Measurements from ENCODE around the gene NOC4L. TPM values are rescaled to one million over a fixed set of nuclear protein-coding genes. Genes with fewer than 3 reads are reported as not detected.

NOC4L gene
- total RNA-seq, 2 experiments from 2014 or later = 54.2 to 59.2 TPM

DNA sequence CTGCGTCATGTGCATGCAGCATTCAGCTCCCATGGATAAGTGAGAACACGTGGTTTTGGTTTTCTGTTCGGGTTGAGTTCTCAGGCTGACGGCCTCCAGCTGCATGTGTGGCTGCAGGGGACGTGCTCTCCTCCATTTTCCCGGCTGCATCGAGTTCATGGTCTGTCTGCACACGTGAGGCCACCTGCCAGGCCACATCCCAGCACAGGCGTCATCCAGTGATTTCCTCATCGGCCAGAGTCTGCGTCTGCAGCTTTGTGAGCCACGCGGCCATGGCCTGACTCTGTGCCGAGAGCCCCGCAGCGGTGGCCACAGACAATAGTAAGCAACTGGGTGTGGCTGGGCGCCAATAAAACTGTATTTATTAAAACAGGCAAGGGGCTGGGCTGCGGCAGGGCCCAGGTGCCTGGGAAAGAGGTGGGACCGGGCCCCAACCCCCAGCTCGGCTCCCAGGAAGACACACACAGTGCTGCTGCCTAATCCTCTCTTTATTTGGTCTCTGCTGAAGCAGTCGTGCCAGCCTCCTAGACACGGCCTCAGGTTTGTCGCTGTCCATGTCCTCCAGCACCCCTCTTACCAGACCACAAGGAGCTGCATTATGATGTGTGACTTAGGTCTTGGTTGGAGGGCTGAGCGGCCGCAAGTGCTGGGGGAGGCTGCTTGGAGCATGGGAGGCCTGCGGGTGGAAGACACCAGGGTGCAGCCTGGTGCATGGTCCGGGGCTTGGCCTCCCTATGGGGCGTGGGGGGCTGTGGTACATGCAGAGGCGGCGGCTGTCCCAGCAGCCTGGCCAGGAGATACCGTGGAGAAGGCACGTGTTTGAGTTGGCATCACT, 52.0 kb downstream of the NOC4L start:
- Mint-ChIP-seq H3K27me3 (no peaks in the 10 kb centered on the region), H3K9me3 (peaks cover 9% of the 10 kb centered on the region), H3K4me1 (no peaks in the 10 kb centered on the region), H3K4me3 (no peak overlapping the region), H3K36me3 (peaks cover 8% of the 10 kb centered on the region), H3K27ac (no peak overlapping the region)
- DNase-seq = no peak

DNA sequence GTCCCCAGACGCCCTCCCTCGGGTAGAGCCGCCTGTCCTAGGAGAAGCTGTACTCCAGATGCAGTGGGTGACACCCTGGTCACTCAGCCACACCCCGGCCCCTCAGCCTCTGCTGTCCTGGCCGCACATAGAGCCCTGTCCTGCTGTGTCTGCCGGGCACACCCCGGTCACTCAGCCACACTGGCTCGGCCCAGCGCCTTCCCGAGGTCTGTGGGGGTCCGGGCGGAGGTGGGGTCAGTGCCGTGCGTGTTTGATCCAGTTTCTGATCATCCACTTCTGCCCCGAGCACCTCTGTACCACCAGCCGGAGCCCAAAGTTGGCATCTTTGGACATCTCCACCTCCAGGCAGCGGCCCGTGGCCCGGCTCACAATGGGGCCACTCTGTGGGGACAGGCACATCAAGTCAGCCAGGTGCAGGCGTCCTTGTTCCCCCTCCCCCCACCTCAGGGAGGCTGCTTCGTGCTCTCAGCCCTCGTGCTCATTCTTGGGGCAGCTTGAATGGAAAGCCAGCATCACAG, 52.7 kb downstream of the NOC4L start:
- Mint-ChIP-seq H3K9me3 (peaks cover 9% of the 10 kb centered on the region), H3K4me1 (no peaks in the 10 kb centered on the region), H3K27me3 (no peaks in the 10 kb centered on the region), H3K4me3 (no peak overlapping the region), H3K36me3 (peaks cover 8% of the 10 kb centered on the region), H3K27ac (no peak overlapping the region)
- DNase-seq = no peak

DNA sequence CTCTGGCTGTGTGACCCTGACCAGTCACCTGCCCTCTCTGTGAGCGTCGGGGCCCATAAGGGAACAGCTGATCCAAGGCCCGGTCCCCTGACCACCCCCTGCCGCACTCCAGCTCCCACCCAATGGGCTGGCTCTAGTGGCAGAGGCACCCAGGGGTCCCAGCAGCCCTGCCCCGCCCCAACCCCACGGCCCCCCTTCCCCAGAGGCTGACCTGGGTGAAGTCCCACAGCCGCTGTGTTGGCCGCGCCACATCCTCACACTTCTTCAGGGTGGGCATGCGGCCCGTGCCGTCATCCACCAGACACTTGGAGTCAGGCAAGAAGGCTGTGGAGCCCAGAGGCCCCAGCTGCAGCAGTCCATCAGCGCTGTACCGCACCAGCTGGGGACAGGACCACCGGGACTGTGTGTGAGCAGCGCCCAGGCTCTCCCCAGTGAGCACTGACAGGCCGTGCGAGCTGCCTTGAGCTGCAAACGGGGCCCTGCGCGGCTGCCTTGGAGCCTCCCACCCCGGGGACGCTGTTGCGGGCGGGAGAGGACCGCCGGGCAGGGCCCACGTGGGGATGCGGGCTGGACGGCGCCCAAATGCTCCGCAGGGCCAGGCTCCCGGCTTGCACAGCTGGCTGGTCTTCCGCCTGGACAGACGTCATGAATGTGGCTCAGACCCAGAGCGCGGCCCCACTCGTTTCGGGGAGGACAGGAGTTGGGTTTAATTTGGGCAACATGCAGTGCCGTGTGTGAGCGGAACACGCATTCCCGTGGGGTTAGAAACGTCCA, 53.5 kb downstream of the NOC4L start:
- DNase-seq = no peak
- Mint-ChIP-seq H3K27me3 (peaks cover 4% of the 10 kb centered on the region), H3K36me3 (peaks cover 8% of the 10 kb centered on the region), H3K27ac (no peak overlapping the region), H3K4me3 (no peak overlapping the region), H3K4me1 (no peaks in the 10 kb centered on the region), H3K9me3 (peaks cover 9% of the 10 kb centered on the region)

DNA sequence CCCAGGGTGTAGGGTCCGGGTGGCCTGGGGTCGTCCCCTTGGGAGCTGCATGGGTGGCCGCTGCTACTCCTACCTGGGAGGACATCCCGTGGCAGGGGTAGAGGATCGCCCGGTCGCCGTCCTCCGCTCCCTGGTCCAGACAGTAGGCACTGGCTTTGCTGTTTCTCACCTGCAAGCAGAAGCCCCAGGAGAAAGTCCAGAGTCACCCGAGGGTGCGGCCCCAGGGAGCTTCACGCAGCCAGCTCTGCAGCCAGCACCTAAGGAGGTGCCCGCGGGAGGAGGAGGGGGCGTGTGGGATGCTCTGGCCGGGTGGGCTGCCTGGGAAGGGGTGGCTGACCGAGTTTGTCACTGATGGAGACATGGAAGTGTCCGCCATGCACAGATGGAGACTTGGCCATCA, 54.8 kb downstream of the NOC4L start:
- no peak overlapping the region for H3K4me3 Mint-ChIP-seq
- H3K27ac Mint-ChIP-seq = no peak overlapping the region
- H3K36me3 Mint-ChIP-seq = peaks cover 2% of the 10 kb centered on the region
- no peaks in the 10 kb centered on the region for H3K4me1 Mint-ChIP-seq
- DNase-seq = no peak
- H3K27me3 Mint-ChIP-seq = peaks cover 8% of the 10 kb centered on the region
- peaks cover 2% of the 10 kb centered on the region for H3K9me3 Mint-ChIP-seq

DNA sequence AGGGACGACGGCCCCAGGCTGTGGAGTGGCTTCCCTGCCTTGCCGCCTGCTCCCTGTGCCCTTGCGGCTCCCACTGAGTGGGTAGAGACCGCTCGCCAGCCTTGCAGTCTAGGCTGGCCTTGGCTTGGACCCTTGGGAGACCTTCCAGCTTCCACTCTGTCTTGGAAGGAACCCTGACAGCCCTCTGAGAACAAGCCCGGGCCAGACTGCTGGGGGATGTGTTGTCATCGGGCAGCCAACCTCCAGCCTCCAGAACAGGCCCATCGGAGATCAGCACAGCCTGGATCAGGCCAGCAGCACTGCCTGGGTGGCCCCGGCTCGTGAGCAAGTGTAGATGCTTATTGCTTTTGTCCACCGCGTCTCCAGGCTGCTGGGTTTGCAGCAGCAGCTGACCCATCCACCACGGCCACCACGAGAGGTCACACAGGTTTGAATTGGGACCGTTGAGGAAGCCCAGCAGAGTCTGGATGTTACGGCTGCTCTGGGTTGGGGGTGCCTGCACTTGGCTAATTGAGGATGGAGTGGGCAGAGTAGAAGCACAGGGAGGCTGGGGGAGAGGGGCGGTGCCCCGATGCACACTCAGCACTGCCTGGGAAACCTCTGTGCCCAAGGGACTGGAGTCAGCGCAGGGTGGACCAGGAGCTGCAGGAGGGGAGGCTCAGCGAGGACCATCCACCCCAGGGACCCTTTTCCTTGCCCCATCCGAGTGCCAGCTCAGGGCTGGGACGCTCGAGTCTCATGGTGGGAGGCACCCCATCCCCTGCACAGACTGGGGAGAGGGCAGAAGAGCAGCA, 55.5 kb downstream of the NOC4L start:
- no peak for DNase-seq
- H3K4me1 Mint-ChIP-seq = no peaks in the 10 kb centered on the region
- peaks cover 14% of the 10 kb centered on the region for H3K27me3 Mint-ChIP-seq
- H3K27ac Mint-ChIP-seq = no peak overlapping the region
- H3K4me3 Mint-ChIP-seq = no peak overlapping the region
- no peaks in the 10 kb centered on the region for H3K36me3 Mint-ChIP-seq
- no peaks in the 10 kb centered on the region for H3K9me3 Mint-ChIP-seq

DNA sequence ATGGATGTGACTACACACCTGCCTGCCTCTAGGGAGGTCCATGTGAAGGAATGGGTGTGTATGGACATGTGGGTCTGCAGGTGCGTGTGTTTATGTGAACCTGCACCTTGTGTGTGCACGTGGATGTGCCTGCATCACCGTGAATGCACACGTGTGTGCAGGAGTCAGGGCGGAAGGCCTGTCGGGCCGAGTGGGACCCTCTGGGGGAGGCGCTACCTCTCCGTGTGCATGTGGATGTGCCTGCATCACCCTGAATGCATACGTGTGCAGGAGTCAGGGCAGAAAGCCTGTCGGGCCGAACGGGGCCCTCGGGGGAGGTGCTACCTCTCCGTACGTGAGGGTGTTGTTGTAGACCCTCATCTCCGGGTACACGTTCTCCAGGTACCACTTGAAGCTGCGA, 56.5 kb downstream of the NOC4L start:
- no peak overlapping the region for H3K4me3 Mint-ChIP-seq
- H3K4me1 Mint-ChIP-seq = peaks cover 2% of the 10 kb centered on the region
- no peak for DNase-seq

DNA sequence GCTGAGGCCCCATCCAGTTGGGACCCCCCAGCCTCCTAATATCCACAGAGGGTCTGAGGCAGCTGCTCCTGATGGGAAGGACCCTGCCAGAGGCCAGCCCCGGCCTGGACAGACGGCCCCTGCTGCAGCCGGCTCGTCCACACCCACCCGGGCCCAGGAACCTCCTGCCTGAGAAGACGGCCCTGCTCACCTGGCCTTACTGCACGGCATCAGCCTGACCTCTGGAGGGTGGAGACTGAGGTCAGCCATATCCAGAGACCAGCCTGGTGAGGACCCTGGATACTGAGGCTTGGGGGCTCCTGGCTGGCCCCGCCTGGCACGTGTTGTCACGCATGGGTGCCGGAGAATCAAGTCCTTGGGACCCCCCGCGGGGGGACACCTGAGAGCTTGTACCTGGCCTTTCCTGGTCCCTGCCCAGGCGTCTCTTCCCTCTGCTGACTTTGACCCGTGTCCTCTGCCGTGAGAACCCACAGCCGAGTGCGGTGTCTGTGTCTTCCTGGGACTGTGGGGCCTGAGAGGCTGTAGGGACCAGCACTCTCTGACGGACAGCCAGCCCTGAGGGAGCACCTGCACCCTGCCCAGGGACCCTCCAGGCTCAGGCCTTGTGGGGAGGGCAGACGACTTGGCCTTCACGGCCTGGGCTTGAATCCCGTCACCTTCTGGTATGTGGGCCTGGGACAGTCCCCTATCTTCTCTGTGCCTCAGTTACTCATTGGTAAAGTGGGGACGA, 57.3 kb downstream of the NOC4L start:
- H3K4me1 Mint-ChIP-seq = peaks cover 2% of the 10 kb centered on the region
- H3K27me3 Mint-ChIP-seq = peaks cover 31% of the 10 kb centered on the region
- no peak for DNase-seq
- no peak overlapping the region for H3K27ac Mint-ChIP-seq
- no peaks in the 10 kb centered on the region for H3K9me3 Mint-ChIP-seq
- H3K4me3 Mint-ChIP-seq = no peak overlapping the region
- no peaks in the 10 kb centered on the region for H3K36me3 Mint-ChIP-seq

More for the DNA sequence above, 56.5 kb downstream of the NOC4L start:
- H3K27ac Mint-ChIP-seq = no peak overlapping the region
- no peaks in the 10 kb centered on the region for H3K9me3 Mint-ChIP-seq
- no peaks in the 10 kb centered on the region for H3K36me3 Mint-ChIP-seq
- peaks cover 23% of the 10 kb centered on the region for H3K27me3 Mint-ChIP-seq

Other genes starting within 250 kb of the NOC4L start
- gene ULK1, start 249.8 kb upstream of the NOC4L start, total RNA-seq = 10 to 100 TPM; 11.4 to 12.5 TPM
- 100 to 1,000 TPM; 116 to 118 TPM for gene PUS1, start 215.2 kb upstream of the NOC4L start, total RNA-seq
- 10 to 100 TPM; 42.8 to 43.6 TPM for gene EP400, start 194.5 kb upstream of the NOC4L start, total RNA-seq
- 10 to 100 TPM; 32.4 to 34.8 TPM for gene DDX51, start 138 bp upstream of the NOC4L start, total RNA-seq
- not detected for gene GALNT9, start 185.1 kb downstream of the NOC4L start, total RNA-seq